SK-N-SH (cell line): ENCODE results near the gene PMVK. TPM values are rescaled to one million over a fixed set of nuclear protein-coding genes. Genes with fewer than 3 reads are reported as not detected.

Experiments
- CTCF ChIA-PET: fragments of 300-600, 350-600 bp; formaldehyde crosslinking; extraction: SDS; loops from one replicate; lab custom pipeline; 2021; lab: Yijun Ruan, JAX
- POLR2A ChIA-PET: fragments of 350-600 bp; sonication (Branson Sonifier 250); formaldehyde crosslinking; extraction: SDS; loops from one replicate; lab custom pipeline; 2020; ENCODE audit warnings: antibody characterized with exemption, inconsistent platforms; lab: Yijun Ruan, JAX
- DNase-seq: peaks from one replicate; pipeline ENCODE4 v3.0.0; 2012
- H2AFZ ChIP-seq: fragments of 200-600 bp; sonication (generic); 2 replicates; pipeline ENCODE4 v1.8.1; 2016; ENCODE audit warnings: antibody characterized with exemption, mild to moderate bottlenecking, low read depth
- H3F3A ChIP-seq: fragments of 200-600 bp; sonication (generic); replicated peaks from 2 replicates; pipeline ENCODE3; 2016; ENCODE audit warnings: antibody characterized with exemption, mild to moderate bottlenecking; ENCODE audit not compliant: insufficient read depth
- H3K27ac ChIP-seq, 2 experiments: fragments of 200-500 bp in 1 of 2; fragments of 200-600 bp in 1 of 2; sonication (Bioruptor generic) in 1 of 2; sonication (generic), shearing (Covaris generic) in 1 of 2; 2 replicates each; pipeline versions ENCODE4 v1.5.1 to v1.6.1; 2014 to 2016; ENCODE audit warnings: low read depth in 2 of 2, inconsistent platforms in 1 of 2, low read length in 1 of 2, mild to moderate bottlenecking in 1 of 2, mixed read lengths in 1 of 2
- H3K27me3 ChIP-seq: fragments of 200-600 bp; sonication (generic), shearing (Covaris generic); 2 replicates; pipeline ENCODE4 v1.6.1; 2016; ENCODE audit warnings: mixed run types; ENCODE audit not compliant: insufficient read depth
- H3K36me3 ChIP-seq, 2 experiments: fragments of 200-500 bp in 1 of 2; fragments of 200-600 bp in 1 of 2; sonication (Bioruptor generic) in 1 of 2; sonication (generic) in 1 of 2; replicated peaks in 1 of 2; 2 replicates each; pipeline versions ENCODE3 to v1.5.1; 2014 to 2016; ENCODE audit warnings: low read length in 1 of 2, mild to moderate bottlenecking in 1 of 2; ENCODE audit not compliant: insufficient read depth in 2 of 2, control insufficient read depth in 1 of 2
- H3K4me1 ChIP-seq, 2 experiments: fragments of 200-500 bp in 1 of 2; fragments of 200-600 bp in 1 of 2; sonication (Bioruptor generic) in 1 of 2; sonication (generic), shearing (Covaris generic) in 1 of 2; 2 replicates each; pipeline versions ENCODE4 v1.5.1 to v1.6.1; 2014 to 2016; ENCODE audit warnings: low read depth in 1 of 2, low read length in 1 of 2, mixed run types in 1 of 2; ENCODE audit not compliant: insufficient read depth in 2 of 2, control insufficient read depth in 1 of 2
- H3K4me2 ChIP-seq: fragments of 200-600 bp; sonication (generic), shearing (Covaris generic); 2 replicates; pipeline ENCODE4 v1.6.1; 2017; ENCODE audit warnings: mixed run types
- H3K4me3 ChIP-seq, 2 experiments: fragments of 200-500 bp in 1 of 2; fragments of 200-600 bp in 1 of 2; sonication (Bioruptor generic) in 1 of 2; sonication (generic), shearing (Covaris generic) in 1 of 2; 2 replicates each; pipeline versions ENCODE4 v1.5.1 to v1.8.1; 2014 to 2016; ENCODE audit warnings: low read depth in 2 of 2, inconsistent platforms in 1 of 2, low read length in 1 of 2, mild to moderate bottlenecking in 1 of 2, mixed read lengths in 1 of 2, moderate library complexity in 1 of 2
- H3K79me2 ChIP-seq: fragments of 200-600 bp; sonication (generic); 2 replicates; pipeline ENCODE4 v1.8.1; 2017; ENCODE audit warnings: mild to moderate bottlenecking; ENCODE audit not compliant: insufficient read depth
- H3K9ac ChIP-seq: fragments of 200-600 bp; sonication (generic); 2 replicates; pipeline ENCODE4 v1.6.1; 2017; ENCODE audit warnings: mixed run types
- H3K9me2 ChIP-seq: fragments of 200-600 bp; sonication (generic); 2 replicates; pipeline ENCODE4 v1.6.1; 2017; ENCODE audit warnings: mixed run types
- H3K9me3 ChIP-seq: fragments of 200-600 bp; sonication (generic); 2 replicates; pipeline ENCODE4 v1.6.1; 2017; ENCODE audit warnings: mixed run types, mild to moderate bottlenecking, moderate library complexity
- H4K20me1 ChIP-seq: fragments of 200-600 bp; sonication (generic); 2 replicates; pipeline ENCODE4 v1.6.1; 2017; ENCODE audit warnings: mild to moderate bottlenecking, mixed run types; ENCODE audit not compliant: insufficient read depth
- FOXM1 ChIP-seq: IDR thresholded peaks from 2 replicates; pipeline ENCODE4 v1.4.0; 2012; ENCODE audit warnings: low read depth, mild to moderate bottlenecking
- GABPA ChIP-seq: IDR thresholded peaks from 2 replicates; pipeline ENCODE4 v1.4.0; 2012; ENCODE audit warnings: low read depth, mild to moderate bottlenecking
- NRF1 ChIP-seq: IDR thresholded peaks from 2 replicates; pipeline ENCODE4 v1.6.1; 2012; ENCODE audit warnings: low read depth, mild to moderate bottlenecking, low read length
- POLR2AphosphoS5 ChIP-seq: IDR thresholded peaks from 2 replicates; pipeline ENCODE4 v1.6.1; 2012; ENCODE audit warnings: low read depth, low read length
- RAD21 ChIP-seq: IDR thresholded peaks from 2 replicates; pipeline ENCODE4 v1.6.1; 2012; ENCODE audit warnings: mild to moderate bottlenecking, low read length
- SIN3A ChIP-seq: IDR thresholded peaks from 2 replicates; pipeline ENCODE4 v1.6.1; 2012; ENCODE audit warnings: low read depth, mild to moderate bottlenecking, low read length, moderate library complexity, borderline replicate concordance
- WGBS: methylation state at CpG from one replicate; pipeline ENCODE4 v1.1.6; 2017; ENCODE audit warnings: low lambda C conversion rate; 5-methylcytosine and 5-hydroxymethylcytosine counted together
- polyA plus RNA-seq, 3 experiments: library from polyadenylated mRNA; depleted of rRNA; stranded (reverse); fragments of >200 nt; gene quantifications; 2 replicates each; pipeline ENCODE4 v1.2.3, GENCODE V29; 2012
- TF ChIP-seq, protein P1 (sequence below): IDR thresholded peaks from 2 replicates; pipeline ENCODE4; 2012
- TF ChIP-seq, protein P2 (sequence below): fragments of 200-600 bp; sonication (generic); IDR thresholded peaks from 2 replicates; pipeline ENCODE4 v1.6.1; 2017; ENCODE audit warnings: antibody characterized with exemption, mild to moderate bottlenecking, moderate library complexity
- TF ChIP-seq, protein P3 (sequence below): IDR thresholded peaks from 2 replicates; pipeline ENCODE4 v1.4.0; 2012; ENCODE audit warnings: low read depth, borderline replicate concordance

The PMVK gene
- polyA plus RNA-seq, 1 of the 3 experiments (the other 2 are of a cell fraction) = 59.6 TPM

DNA sequence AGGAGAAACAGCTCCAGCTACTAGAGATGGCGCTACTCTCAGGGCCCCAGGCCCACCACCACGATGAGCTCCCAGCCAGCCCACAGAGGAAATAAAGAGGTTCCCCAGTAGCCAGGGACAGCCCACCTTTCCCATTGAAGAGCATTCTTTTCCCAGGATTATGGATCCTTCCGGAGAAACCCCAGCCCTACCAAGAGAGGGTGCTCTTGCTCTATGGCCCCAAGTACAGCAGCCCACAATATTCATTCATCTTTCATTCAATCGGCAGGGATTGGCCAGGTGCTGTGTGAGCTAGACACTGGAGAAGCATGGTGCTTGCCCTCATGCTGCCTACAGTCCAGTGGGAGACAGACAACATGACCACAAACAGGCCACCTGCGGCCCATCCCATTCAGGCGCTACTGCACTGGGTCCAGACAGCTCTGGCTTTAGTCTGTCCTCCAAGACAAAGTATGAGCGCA, 29.9 kb downstream of the PMVK start:
- H4K20me1 ChIP-seq = no peaks in the 10 kb centered on the region
- no peak overlapping the region for H3K9ac ChIP-seq
- WGBS = 74% methylated on average over 7 of the region's 7 CpGs
- no peak overlapping the region for H3K27ac ChIP-seq
- no peaks in the 10 kb centered on the region for H3K27me3 ChIP-seq
- POLR2A ChIA-PET = no interaction called here
- no peaks in the 10 kb centered on the region for H3K36me3 ChIP-seq
- DNase-seq = no peak
- H3K79me2 ChIP-seq = no peaks in the 10 kb centered on the region
- H3K4me2 ChIP-seq = no peak overlapping the region
- H3K4me1 ChIP-seq = no peaks in the 10 kb centered on the region
- no peak overlapping the region for H3K4me3 ChIP-seq
- H2AFZ ChIP-seq = no peak overlapping the region
- CTCF ChIA-PET = interaction anchor here (0.6 to 1.7 kb wide), 4 partner anchors 28 to 237 kb away, joined by 3 to 8 read pairs (median 4); partner anchors contain the start of gene PMVK
- H3K9me3 ChIP-seq = no peaks in the 10 kb centered on the region
- peak; percentile 29 for TF ChIP-seq RAD21
- TF ChIP-seq, protein P1, sequence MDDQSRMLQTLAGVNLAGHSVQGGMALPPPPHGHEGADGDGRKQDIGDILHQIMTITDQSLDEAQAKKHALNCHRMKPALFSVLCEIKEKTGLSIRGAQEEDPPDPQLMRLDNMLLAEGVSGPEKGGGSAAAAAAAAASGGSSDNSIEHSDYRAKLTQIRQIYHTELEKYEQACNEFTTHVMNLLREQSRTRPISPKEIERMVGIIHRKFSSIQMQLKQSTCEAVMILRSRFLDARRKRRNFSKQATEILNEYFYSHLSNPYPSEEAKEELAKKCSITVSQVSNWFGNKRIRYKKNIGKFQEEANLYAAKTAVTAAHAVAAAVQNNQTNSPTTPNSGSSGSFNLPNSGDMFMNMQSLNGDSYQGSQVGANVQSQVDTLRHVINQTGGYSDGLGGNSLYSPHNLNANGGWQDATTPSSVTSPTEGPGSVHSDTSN = no peak
- TF ChIP-seq, protein P2, sequence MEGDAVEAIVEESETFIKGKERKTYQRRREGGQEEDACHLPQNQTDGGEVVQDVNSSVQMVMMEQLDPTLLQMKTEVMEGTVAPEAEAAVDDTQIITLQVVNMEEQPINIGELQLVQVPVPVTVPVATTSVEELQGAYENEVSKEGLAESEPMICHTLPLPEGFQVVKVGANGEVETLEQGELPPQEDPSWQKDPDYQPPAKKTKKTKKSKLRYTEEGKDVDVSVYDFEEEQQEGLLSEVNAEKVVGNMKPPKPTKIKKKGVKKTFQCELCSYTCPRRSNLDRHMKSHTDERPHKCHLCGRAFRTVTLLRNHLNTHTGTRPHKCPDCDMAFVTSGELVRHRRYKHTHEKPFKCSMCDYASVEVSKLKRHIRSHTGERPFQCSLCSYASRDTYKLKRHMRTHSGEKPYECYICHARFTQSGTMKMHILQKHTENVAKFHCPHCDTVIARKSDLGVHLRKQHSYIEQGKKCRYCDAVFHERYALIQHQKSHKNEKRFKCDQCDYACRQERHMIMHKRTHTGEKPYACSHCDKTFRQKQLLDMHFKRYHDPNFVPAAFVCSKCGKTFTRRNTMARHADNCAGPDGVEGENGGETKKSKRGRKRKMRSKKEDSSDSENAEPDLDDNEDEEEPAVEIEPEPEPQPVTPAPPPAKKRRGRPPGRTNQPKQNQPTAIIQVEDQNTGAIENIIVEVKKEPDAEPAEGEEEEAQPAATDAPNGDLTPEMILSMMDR = peak; percentile 13; the same call in 1 of the 2 replicates
- no peaks in the 10 kb centered on the region for H3K9me2 ChIP-seq
- H3F3A ChIP-seq = peaks cover 2% of the 10 kb centered on the region

DNA sequence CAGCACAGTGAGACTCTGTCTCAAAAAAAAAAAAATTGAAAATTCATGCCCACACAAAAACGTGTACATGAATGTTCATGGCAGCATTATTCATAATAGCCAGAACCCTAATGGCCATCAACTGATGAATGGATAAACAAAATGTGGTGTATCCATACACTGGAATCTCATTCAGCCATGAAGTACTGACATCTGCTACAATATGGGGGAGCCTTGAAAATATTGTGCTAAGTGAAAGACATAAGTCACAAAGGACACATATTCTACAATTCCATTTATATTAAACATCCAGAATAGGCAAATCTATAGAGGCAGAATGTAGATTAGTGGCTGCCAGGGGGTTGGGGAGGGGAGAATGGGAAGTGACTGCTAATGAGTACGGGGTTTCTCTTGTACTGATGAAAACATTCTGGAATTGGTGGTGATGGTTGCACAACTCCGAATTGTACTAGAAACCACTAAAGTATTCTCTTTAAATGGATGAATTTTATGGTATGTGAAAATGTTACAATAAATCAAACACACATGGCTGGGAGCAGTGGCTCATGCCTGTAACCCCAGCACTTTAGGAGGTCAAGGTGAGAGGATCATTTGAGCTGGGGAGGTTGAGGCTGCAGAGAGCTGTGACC, 33.5 kb downstream of the PMVK start:
- Histone ChIP-seq H4K20me1 (no peaks in the 10 kb centered on the region), H3K4me1 (no peaks in the 10 kb centered on the region)
- TF ChIP-seq GABPA (no peak), POLR2AphosphoS5 (no peak)
- TF ChIP-seq, all 33 proteins: peak for 0
- POLR2A ChIA-PET = no interaction called here
- CTCF ChIA-PET = no interaction called here
- Histone ChIP-seq H3K27ac (no peak overlapping the region), H3K9me2 (no peaks in the 10 kb centered on the region), H3K4me2 (no peak overlapping the region), H3F3A (peaks cover 4% of the 10 kb centered on the region), H3K4me3 (no peak overlapping the region), H3K36me3 (no peaks in the 10 kb centered on the region), H3K79me2 (no peaks in the 10 kb centered on the region), H3K9ac (no peak overlapping the region), H3K27me3 (no peaks in the 10 kb centered on the region; the same call in 1 of the 2 replicates), H2AFZ (no peak overlapping the region), H3K9me3 (no peaks in the 10 kb centered on the region)
- WGBS = 34% methylated on average over 3 of the region's 3 CpGs
- DNase-seq = no peak

DNA sequence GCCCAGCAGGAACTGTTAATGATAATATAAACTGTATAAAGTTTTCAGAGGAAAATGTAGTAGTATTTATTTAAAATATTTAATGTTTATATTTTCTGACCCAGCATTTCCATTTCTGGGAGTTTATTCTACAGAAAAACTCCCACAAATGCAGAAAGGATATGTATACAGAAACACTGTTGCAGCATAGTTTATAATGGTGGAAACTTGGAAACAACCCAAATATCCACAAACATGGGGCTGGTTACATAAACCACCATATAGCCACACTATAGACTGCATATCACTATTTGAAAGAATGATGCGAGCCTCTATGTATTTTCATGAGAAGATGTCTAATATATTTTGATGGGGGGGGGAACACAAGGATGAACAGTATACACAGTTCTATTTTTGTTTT, 34.9 kb downstream of the PMVK start:
- Histone ChIP-seq H3K4me3 (no peak overlapping the region), H3F3A (peaks cover 4% of the 10 kb centered on the region)
- TF ChIP-seq SIN3A (no peak), FOXM1 (no peak), NRF1 (no peak)
- TF ChIP-seq, protein P3, sequence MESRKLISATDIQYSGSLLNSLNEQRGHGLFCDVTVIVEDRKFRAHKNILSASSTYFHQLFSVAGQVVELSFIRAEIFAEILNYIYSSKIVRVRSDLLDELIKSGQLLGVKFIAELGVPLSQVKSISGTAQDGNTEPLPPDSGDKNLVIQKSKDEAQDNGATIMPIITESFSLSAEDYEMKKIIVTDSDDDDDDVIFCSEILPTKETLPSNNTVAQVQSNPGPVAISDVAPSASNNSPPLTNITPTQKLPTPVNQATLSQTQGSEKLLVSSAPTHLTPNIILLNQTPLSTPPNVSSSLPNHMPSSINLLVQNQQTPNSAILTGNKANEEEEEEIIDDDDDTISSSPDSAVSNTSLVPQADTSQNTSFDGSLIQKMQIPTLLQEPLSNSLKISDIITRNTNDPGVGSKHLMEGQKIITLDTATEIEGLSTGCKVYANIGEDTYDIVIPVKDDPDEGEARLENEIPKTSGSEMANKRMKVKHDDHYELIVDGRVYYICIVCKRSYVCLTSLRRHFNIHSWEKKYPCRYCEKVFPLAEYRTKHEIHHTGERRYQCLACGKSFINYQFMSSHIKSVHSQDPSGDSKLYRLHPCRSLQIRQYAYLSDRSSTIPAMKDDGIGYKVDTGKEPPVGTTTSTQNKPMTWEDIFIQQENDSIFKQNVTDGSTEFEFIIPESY = no peak
- TF ChIP-seq, all 33 proteins: peak for 0
- Histone ChIP-seq H3K27me3 (no peaks in the 10 kb centered on the region; the same call in 1 of the 2 replicates), H3K9me3 (no peaks in the 10 kb centered on the region), H3K4me2 (no peak overlapping the region), H4K20me1 (no peaks in the 10 kb centered on the region), H3K27ac (no peak overlapping the region), H2AFZ (no peak overlapping the region), H3K9ac (no peak overlapping the region), H3K9me2 (no peaks in the 10 kb centered on the region), H3K79me2 (no peaks in the 10 kb centered on the region), H3K36me3 (no peaks in the 10 kb centered on the region), H3K4me1 (peaks cover 0 to 6% of the 10 kb centered on the region in 2 experiments; a peak in 1 of 4 replicates)
- ChIA-PET CTCF (interaction anchor here (0.8 kb wide), 1 partner anchor 42 kb away, joined by 4 read pairs; no protein-coding TSS in a partner anchor), POLR2A (no interaction called here)
- WGBS = 63% methylated on average over 1 of the region's 1 CpG
- no peak for DNase-seq
